ENCODE measurements around the gene CERS5. TPM values are rescaled to one million over a fixed set of nuclear protein-coding genes. Genes with fewer than 3 reads are reported as not detected.

The CERS5 gene
- polyA plus RNA-seq, 1 donor (not counting 4 experiments of a cell fraction or from before 2014, with no cell fraction given), result 72.3 TPM

- Histone ChIP-seq H3K27me3 (ENCODE audit: control insufficient read depth, extremely low read depth, insufficient read depth, low read length) (no peaks in the 10 kb centered on the region), H3K9me3 (ENCODE audit: control insufficient read depth, low read depth, low read length) (no peaks in the 10 kb centered on the region), H4K20me1 (ENCODE audit: control insufficient read depth, extremely low read depth, insufficient read depth, low read length) (no peaks in the 10 kb centered on the region), H3K4me1 (ENCODE audit: control insufficient read depth, extremely low read depth, insufficient read depth, low read length) (no peaks in the 10 kb centered on the region), H3K4me3 (ENCODE audit: control insufficient read depth in 2 of 3, extremely low read depth in 1 of 3, insufficient read depth in 2 of 3, low read depth in 1 of 3, low read length in 3 of 3) (no peak overlapping the region), H3K27ac (ENCODE audit: control insufficient read depth, insufficient read depth, low read length) (no peak overlapping the region), H3K36me3 (ENCODE audit: control insufficient read depth in 2 of 2, extremely low read depth in 1 of 2, insufficient read depth in 2 of 2, low read length in 2 of 2) (peaks cover 15 to 16% of the 10 kb centered on the region in 2 experiments), H3K4me2 (ENCODE audit: control insufficient read depth, extremely low read depth, insufficient read depth, low read depth, low read length) (no peak overlapping the region), H3K9me1 (ENCODE audit: control insufficient read depth, extremely low read depth, insufficient read depth, low read length) (no peaks in the 10 kb centered on the region), H3K9ac (ENCODE audit: control insufficient read depth, extremely low read depth, insufficient read depth, low read length) (no peak overlapping the region), H2AFZ (ENCODE audit: control insufficient read depth, low read length) (no peak overlapping the region), H3K79me2 (ENCODE audit: control insufficient read depth, insufficient read depth, low read length) (peaks cover 24% of the 10 kb centered on the region)
- DNase-seq (ENCODE audit: low read depth, low spot score) (no peak), FAIRE-seq (no peak)
- dilution Hi-C loops (cut with MboI; ENCODE audit: extremely low pct_ligation_motif_present, low sequenced_read_pairs), result no loop called here
- TF ChIP-seq EZH2 (IDR thresholded peaks at IDR 0.05; ENCODE audit: low read length) (no peak), CTCF (optimal IDR thresholded peaks at IDR 0.05 in 1 of 3, IDR thresholded peaks at IDR 0.05 in 1 of 3, conservative IDR thresholded peaks at IDR 0.05 in 1 of 3; ENCODE audit: extremely low read depth in 1 of 3, insufficient read depth in 2 of 3, low read length in 3 of 3) (no peak)
These were observed 47.8 kb downstream of the CERS5 start for GRCh38 chr12:50119387-50119786.

DNA sequence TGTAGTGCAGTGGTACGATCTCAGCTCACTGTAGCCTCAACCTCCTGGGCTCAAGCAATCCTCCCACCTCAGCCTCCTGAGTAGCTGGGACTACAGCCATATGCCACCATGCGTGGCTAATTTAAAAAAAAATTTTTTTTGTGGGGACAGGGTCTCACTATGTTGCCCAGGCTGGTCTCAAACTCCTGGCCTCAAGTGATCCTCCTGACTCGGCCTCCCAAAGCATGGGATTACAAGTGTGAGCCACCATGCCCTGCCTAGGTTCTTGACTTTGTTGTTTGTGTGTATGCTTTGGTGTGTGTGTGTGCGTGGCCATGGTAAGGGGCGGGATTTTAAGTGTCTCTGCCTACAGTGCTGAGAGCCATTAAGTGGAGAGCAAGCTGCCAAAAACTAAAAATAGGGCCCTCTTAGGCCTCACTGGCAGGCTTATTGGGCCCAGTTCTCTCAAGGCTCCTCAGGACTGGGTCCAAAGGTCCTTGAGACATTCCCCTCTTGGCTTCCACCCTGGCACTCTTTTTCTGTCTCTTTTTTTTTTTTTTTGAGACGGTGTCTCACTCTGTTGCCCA, 50.0 kb downstream of the CERS5 start:
- no peaks in the 10 kb centered on the region for H3K9me3 ChIP-seq (ENCODE audit: control insufficient read depth, low read depth, low read length)
- H3K36me3 ChIP-seq (ENCODE audit: control insufficient read depth in 2 of 2, extremely low read depth in 1 of 2, insufficient read depth in 2 of 2, low read length in 2 of 2), result peaks cover 14 to 15% of the 10 kb centered on the region in 2 experiments
- H3K4me3 ChIP-seq (ENCODE audit: control insufficient read depth in 2 of 3, extremely low read depth in 1 of 3, insufficient read depth in 2 of 3, low read depth in 1 of 3, low read length in 3 of 3), result no peak overlapping the region
- FAIRE-seq (no peak), DNase-seq (ENCODE audit: low read depth, low spot score) (no peak)
- no peaks in the 10 kb centered on the region for H3K9me1 ChIP-seq (ENCODE audit: control insufficient read depth, extremely low read depth, insufficient read depth, low read length)
- H3K9ac ChIP-seq (ENCODE audit: control insufficient read depth, extremely low read depth, insufficient read depth, low read length), result no peak overlapping the region
- H3K79me2 ChIP-seq (ENCODE audit: control insufficient read depth, insufficient read depth, low read length), result peaks cover 41% of the 10 kb centered on the region
- no peak overlapping the region for H3K4me2 ChIP-seq (ENCODE audit: control insufficient read depth, extremely low read depth, insufficient read depth, low read depth, low read length)
- H3K27me3 ChIP-seq (ENCODE audit: control insufficient read depth, extremely low read depth, insufficient read depth, low read length), result no peaks in the 10 kb centered on the region
- dilution Hi-C loops (cut with MboI; ENCODE audit: extremely low pct_ligation_motif_present, low sequenced_read_pairs), result no loop called here
- no peak for TF ChIP-seq EZH2 (IDR thresholded peaks at IDR 0.05; ENCODE audit: low read length)
- TF ChIP-seq CTCF (optimal IDR thresholded peaks at IDR 0.05 in 1 of 3, IDR thresholded peaks at IDR 0.05 in 1 of 3, conservative IDR thresholded peaks at IDR 0.05 in 1 of 3; ENCODE audit: extremely low read depth in 1 of 3, insufficient read depth in 2 of 3, low read length in 3 of 3), result no peak
- no peak overlapping the region for H2AFZ ChIP-seq (ENCODE audit: control insufficient read depth, low read length)
- H4K20me1 ChIP-seq (ENCODE audit: control insufficient read depth, extremely low read depth, insufficient read depth, low read length), result no peaks in the 10 kb centered on the region
- H3K4me1 ChIP-seq (ENCODE audit: control insufficient read depth, extremely low read depth, insufficient read depth, low read length), result peaks cover 4% of the 10 kb centered on the region
- H3K27ac ChIP-seq (ENCODE audit: control insufficient read depth, insufficient read depth, low read length), result no peak overlapping the region

Measured in keratinocyte (primary cell).